HepG2 (cell line): Measurements from ENCODE around the gene PRICKLE3.

Source experiments
- EZH2 ChIP-seq: conservative IDR thresholded peaks from 2 replicates; pipeline ENCODE4 v1.6.1; 2012; ENCODE audit warnings: mild to moderate bottlenecking, low read depth, low read length, moderate library complexity
- RAD21 ChIP-seq: fragments of 450-650 bp; formaldehyde crosslinking; IDR thresholded peaks from 2 replicates; pipeline ENCODE4 v1.5.0; 2020; ENCODE audit warnings: mild to moderate bottlenecking
- ZBTB37 ChIP-seq: sonication (generic); formaldehyde crosslinking; IDR thresholded peaks from 2 replicates; pipeline ENCODE4 v1.4.0; 2020; ENCODE audit warnings: mild to moderate bottlenecking, missing genetic modification reagents
- ZHX1 ChIP-seq: sonication (generic); formaldehyde crosslinking; IDR thresholded peaks from 2 replicates; pipeline ENCODE4 v1.8.1; 2022; ENCODE audit warnings: low read depth, mild to moderate bottlenecking, missing genetic modification reagents
- ZNF17 ChIP-seq: sonication (generic); formaldehyde crosslinking; IDR thresholded peaks from 2 replicates; pipeline ENCODE4 v1.5.0; 2020; ENCODE audit warnings: mild to moderate bottlenecking, missing genetic modification reagents

- TF ChIP-seq ZHX1 (CRISPR knock-in tag) = no peak
- no peak for TF ChIP-seq ZBTB37 (CRISPR knock-in tag)
- no peak for TF ChIP-seq RAD21
- no peak for TF ChIP-seq EZH2
- no peak for TF ChIP-seq ZNF17 (CRISPR knock-in tag)
These were observed 35.7 kb upstream of the PRICKLE3 start for GRCh38 chrX:49221868-49222267.
